Measurements from ENCODE around the gene NEK1. TPM values are rescaled to one million over a fixed set of nuclear protein-coding genes. Genes with fewer than 3 reads are reported as not detected.
"Not testable (repeated sequence)": the region's sequence is repeated elsewhere in the genome, so short reads cannot be mapped to it uniquely, and the experiment has no call there.

Gene NEK1
- total and polyA plus RNA-seq, 3 donors from 2014 or later, result 10.3 to 27.9 (median 25.5) TPM

GRCh38 chr4:169582706-169583105 lies 29.7 kb downstream of the NEK1 start:
- H3K27ac ChIP-seq, result peak overlapping the region in 1 of 2 donors; percentile 9
- WGBS, 2 donors, result 85 to 88% methylated on average over 3 of the region's 3 CpGs
- intact Hi-C loops (cut with DNase I; ENCODE audit: low total_unique reads), result no loop called here
- no peak for DNase-seq
- no peaks in the 10 kb centered on the region for H3K36me3 ChIP-seq (ENCODE audit: low read depth, missing control alignments)
- H3K27me3 ChIP-seq, result no peaks in the 10 kb centered on the region
- H3K4me1 ChIP-seq, result no peaks in the 10 kb centered on the region
- no peak for TF ChIP-seq CTCF (IDR thresholded peaks at IDR 0.05)
- TF ChIP-seq POLR2A (IDR thresholded peaks at IDR 0.05), result no peak
- no peaks in the 10 kb centered on the region for H3K9me3 ChIP-seq
- H3K4me3 ChIP-seq, result no peak overlapping the region

DNA sequence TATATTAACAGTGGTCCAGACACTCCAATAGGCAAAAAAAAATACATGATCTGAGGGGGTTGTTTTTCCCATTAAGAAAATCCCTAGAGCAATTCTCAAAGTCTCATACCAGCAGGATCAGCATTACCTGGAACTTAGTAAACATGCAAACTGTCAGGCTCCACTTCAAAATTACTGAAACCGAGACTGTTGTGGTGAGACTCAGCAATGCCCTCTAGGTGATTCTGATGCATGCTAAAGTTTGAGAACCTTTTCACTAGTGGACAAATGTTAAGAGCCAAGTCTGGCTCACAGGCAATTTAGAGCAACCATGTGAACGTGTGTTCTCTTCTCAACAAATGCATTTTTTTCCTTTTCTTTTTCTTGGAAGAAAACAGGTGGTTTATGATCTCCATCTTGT lies 30.2 kb downstream of the NEK1 start:
- H3K27ac ChIP-seq, result no peak overlapping the region
- WGBS, 2 donors, result 85 to 88% methylated on average over 2 of the region's 2 CpGs
- intact Hi-C loops (cut with DNase I; ENCODE audit: low total_unique reads), result no loop called here
- no peak overlapping the region for H3K4me3 ChIP-seq
- H3K27me3 ChIP-seq, result no peaks in the 10 kb centered on the region
- no peaks in the 10 kb centered on the region for H3K9me3 ChIP-seq
- no peaks in the 10 kb centered on the region for H3K4me1 ChIP-seq
- H3K36me3 ChIP-seq (ENCODE audit: low read depth, missing control alignments), result no peaks in the 10 kb centered on the region
- no peak for DNase-seq
- TF ChIP-seq CTCF (IDR thresholded peaks at IDR 0.05) (no peak), POLR2A (IDR thresholded peaks at IDR 0.05) (no peak)

- Histone ChIP-seq H3K27me3 (no peaks in the 10 kb centered on the region), H3K4me1 (no peaks in the 10 kb centered on the region), H3K27ac (no peak overlapping the region), H3K4me3 (no peak overlapping the region), H3K36me3 (ENCODE audit: low read depth, missing control alignments) (no peaks in the 10 kb centered on the region), H3K9me3 (no peaks in the 10 kb centered on the region)
- 95 to 100% methylated on average over 1 of the region's 1 CpG for WGBS, 2 donors
- no peak for DNase-seq
- intact Hi-C loops (cut with DNase I; ENCODE audit: low total_unique reads), result no loop called here
- TF ChIP-seq CTCF (IDR thresholded peaks at IDR 0.05) (no peak), POLR2A (IDR thresholded peaks at IDR 0.05) (no peak)
Measured at GRCh38 chr4:169573889-169574288, 38.5 kb downstream of the NEK1 start.

DNA sequence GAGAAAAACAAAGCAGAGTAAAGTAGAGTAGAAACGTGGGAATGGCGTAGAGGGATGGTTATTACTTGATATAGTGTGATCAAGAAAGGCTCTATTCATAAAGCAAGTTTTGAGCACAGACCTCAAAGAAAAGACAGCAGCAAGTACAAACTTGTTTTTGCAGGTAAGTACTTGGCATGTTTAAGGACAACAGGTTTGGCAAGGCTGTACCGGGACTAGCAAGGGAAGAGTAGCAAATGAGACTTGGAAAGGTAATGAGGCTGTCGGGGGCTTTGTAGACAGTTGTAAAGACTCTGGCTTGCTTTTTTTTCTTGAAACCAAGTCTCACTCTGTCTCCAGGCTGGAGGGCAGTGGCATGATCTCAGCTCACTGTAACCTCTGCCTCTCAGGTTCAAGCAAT lies 40.9 kb downstream of the NEK1 start:
- no peak for DNase-seq
- Histone ChIP-seq H3K27ac (no peak overlapping the region), H3K36me3 (ENCODE audit: low read depth, missing control alignments) (no peaks in the 10 kb centered on the region), H3K27me3 (no peaks in the 10 kb centered on the region), H3K4me1 (no peaks in the 10 kb centered on the region), H3K9me3 (no peaks in the 10 kb centered on the region), H3K4me3 (no peak overlapping the region)
- no peak for TF ChIP-seq POLR2A (IDR thresholded peaks at IDR 0.05)
- no peak for TF ChIP-seq CTCF (IDR thresholded peaks at IDR 0.05)
- intact Hi-C loops (cut with DNase I; ENCODE audit: low total_unique reads), result no loop called here
- 91% methylated on average over 4 of the region's 4 CpGs for WGBS, 2 donors

- H3K36me3 ChIP-seq (ENCODE audit: low read depth, missing control alignments); DNase-seq; H3K27me3 ChIP-seq; H3K9me3 ChIP-seq; intact Hi-C loops (cut with DNase I; ENCODE audit: low total_unique reads); H3K4me3 ChIP-seq; H3K27ac ChIP-seq; H3K4me1 ChIP-seq: not testable (repeated sequence)
- 91 to 92% methylated on average over 2 to 3 of the region's 3 CpGs for WGBS, 2 donors
Measured at GRCh38 chr4:169571012-169571411, 41.4 kb downstream of the NEK1 start.

GRCh38 chr4:169570266-169570665 lies 42.1 kb downstream of the NEK1 start:
- not testable (repeated sequence) for H3K4me3 ChIP-seq

DNA sequence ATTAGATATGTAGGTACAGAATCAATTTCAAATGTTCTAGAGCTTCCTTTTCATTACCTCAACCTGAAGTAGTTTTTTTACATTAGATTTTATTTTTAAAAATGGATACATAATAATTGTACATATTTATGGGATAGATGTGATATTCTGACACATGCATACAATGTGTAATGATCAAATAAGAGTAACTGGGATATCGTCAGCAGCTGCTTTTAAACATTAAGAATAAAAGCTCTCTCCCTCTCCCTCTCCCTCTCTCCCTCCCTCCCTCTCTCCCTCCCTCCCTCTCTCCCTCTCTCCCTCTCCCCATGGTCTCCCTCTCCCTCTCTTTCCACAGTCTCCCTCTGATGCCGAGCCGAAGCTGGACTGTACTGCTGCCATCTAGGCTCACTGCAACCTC lies 43.2 kb downstream of the NEK1 start:
- WGBS, 2 donors, result 91 to 93% methylated on average over 3 of the region's 3 CpGs
- intact Hi-C loops (cut with DNase I; ENCODE audit: low total_unique reads), result not testable (repeated sequence)

More at GRCh38 chr4:169570266-169570665, 42.1 kb downstream of the NEK1 start:
- DNase-seq; intact Hi-C loops (cut with DNase I; ENCODE audit: low total_unique reads); H3K27me3 ChIP-seq; H3K36me3 ChIP-seq (ENCODE audit: low read depth, missing control alignments); H3K9me3 ChIP-seq; H3K27ac ChIP-seq; H3K4me1 ChIP-seq: not testable (repeated sequence)
- WGBS, 2 donors, result 89% methylated on average over 9 of the region's 26 CpGs; no CpG with 5 or more reads in 1 of the 2 donors

More for the DNA sequence above, 43.2 kb downstream of the NEK1 start:
- DNase-seq; H3K27ac ChIP-seq; H3K36me3 ChIP-seq (ENCODE audit: low read depth, missing control alignments); H3K4me3 ChIP-seq; H3K9me3 ChIP-seq; H3K4me1 ChIP-seq; H3K27me3 ChIP-seq: not testable (repeated sequence)

Measured in testis (tissue), 3 donors.